Astrocyte of the cerebellum (primary cell): ENCODE data around the gene TREH.
A peak's percentile ranks its signal among the peaks of the same experiment; 100 is the strongest.

Source experiments
- DNase-seq: peaks from one replicate; pipeline ENCODE4 v3.0.0-alpha.2; 2011; ENCODE audit warnings: low read depth
- H3K4me3 ChIP-seq: 2 replicates; pipeline ENCODE4 v1.5.1; 2011; ENCODE audit warnings: mild to moderate bottlenecking, low read depth, low read length, moderate library complexity
- CTCF ChIP-seq: IDR thresholded peaks from 2 replicates; pipeline ENCODE4 v1.5.1; 2012; ENCODE audit warnings: low read length, low read depth, moderate library complexity, mild to moderate bottlenecking; ENCODE audit errors: missing control alignments
- in situ Hi-C: cut with HindIII; loops from 2 replicates; pipeline ENCODE4 v1.10.0; 2017; ENCODE audit warnings: low sequenced_read_pairs

TREH gene

GRCh38 chr11:118628432-118628831 lies 51.0 kb downstream of the TREH start:
- DNase-seq: no peak
- in situ Hi-C loops: no loop called here
- no peak for TF ChIP-seq CTCF
- no peak overlapping the region for H3K4me3 ChIP-seq

- no peak for TF ChIP-seq CTCF
- no peak for DNase-seq
- no peak overlapping the region for H3K4me3 ChIP-seq
- in situ Hi-C loops: no loop called here
Measured at GRCh38 chr11:118628031-118628430, 51.4 kb downstream of the TREH start.

GRCh38 chr11:118627566-118627965 lies 51.9 kb downstream of the TREH start:
- TF ChIP-seq CTCF: no peak
- in situ Hi-C loops: no loop called here
- no peak for DNase-seq
- no peak overlapping the region for H3K4me3 ChIP-seq

- in situ Hi-C loops: no loop called here
Measured at GRCh38 chr11:118625976-118626375, 53.5 kb downstream of the TREH start.

GRCh38 chr11:118625036-118625690 lies 54.3 kb downstream of the TREH start:
- in situ Hi-C loops: no loop called here
- no peak overlapping the region for H3K4me3 ChIP-seq
- no peak for DNase-seq
- TF ChIP-seq CTCF: no peak

More at GRCh38 chr11:118625976-118626375, 53.5 kb downstream of the TREH start:
- no peak overlapping the region for H3K4me3 ChIP-seq
- no peak for TF ChIP-seq CTCF
- no peak for DNase-seq

- in situ Hi-C loops: no loop called here
- peak overlapping the region; percentile 82 for H3K4me3 ChIP-seq
- no peak for DNase-seq
- TF ChIP-seq CTCF: no peak
Measured at GRCh38 chr11:118623269-118623655, 56.2 kb downstream of the TREH start.
